ENCODE results near the gene PHF12.

PHF12 gene

DNA sequence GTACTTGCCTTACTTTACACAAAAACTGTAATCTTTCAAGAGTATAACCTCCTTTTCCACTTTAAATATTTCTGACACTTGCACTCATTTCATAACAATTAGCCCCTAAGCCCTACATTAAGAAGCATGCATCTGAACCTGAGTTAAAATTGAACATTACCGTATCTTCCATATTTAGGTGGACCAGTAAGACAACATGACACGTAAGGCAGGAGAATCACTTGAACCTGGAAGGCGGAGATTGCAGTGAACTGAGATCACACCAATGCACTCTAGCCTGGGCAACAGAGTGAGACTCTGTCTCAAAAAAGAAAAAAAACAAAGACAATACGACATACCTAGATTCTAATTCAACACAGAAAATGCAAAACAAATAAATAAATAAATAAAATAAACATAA, 7.0 kb downstream of the PHF12 start:
- no peak overlapping the region for H3K4me3 ChIP-seq (ENCODE audit: low read length)
- H3K27me3 ChIP-seq (ENCODE audit: control insufficient read depth, low read length), result no peaks in the 10 kb centered on the region
- TF ChIP-seq, protein P1, sequence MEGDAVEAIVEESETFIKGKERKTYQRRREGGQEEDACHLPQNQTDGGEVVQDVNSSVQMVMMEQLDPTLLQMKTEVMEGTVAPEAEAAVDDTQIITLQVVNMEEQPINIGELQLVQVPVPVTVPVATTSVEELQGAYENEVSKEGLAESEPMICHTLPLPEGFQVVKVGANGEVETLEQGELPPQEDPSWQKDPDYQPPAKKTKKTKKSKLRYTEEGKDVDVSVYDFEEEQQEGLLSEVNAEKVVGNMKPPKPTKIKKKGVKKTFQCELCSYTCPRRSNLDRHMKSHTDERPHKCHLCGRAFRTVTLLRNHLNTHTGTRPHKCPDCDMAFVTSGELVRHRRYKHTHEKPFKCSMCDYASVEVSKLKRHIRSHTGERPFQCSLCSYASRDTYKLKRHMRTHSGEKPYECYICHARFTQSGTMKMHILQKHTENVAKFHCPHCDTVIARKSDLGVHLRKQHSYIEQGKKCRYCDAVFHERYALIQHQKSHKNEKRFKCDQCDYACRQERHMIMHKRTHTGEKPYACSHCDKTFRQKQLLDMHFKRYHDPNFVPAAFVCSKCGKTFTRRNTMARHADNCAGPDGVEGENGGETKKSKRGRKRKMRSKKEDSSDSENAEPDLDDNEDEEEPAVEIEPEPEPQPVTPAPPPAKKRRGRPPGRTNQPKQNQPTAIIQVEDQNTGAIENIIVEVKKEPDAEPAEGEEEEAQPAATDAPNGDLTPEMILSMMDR (IDR thresholded peaks at IDR 0.05; ENCODE audit: low read depth, low read length, poor library complexity, severe bottlenecking), result no peak
- TF ChIP-seq EZH2phosphoT487 (IDR thresholded peaks at IDR 0.05; ENCODE audit: borderline replicate concordance, low read length), result no peak
- peaks cover 43% of the 10 kb centered on the region for H3K4me1 ChIP-seq (ENCODE audit: control insufficient read depth, low read length)
- H3K79me2 ChIP-seq (ENCODE audit: control insufficient read depth, low read length), result peaks cover 100% of the 10 kb centered on the region
- H3K27ac ChIP-seq (ENCODE audit: low read depth, low read length), result no peak overlapping the region
- peaks cover 91% of the 10 kb centered on the region for H3K36me3 ChIP-seq (ENCODE audit: control insufficient read depth, low read length)
- H3K9me2 ChIP-seq (replicated peaks; ENCODE audit: control insufficient read depth, low read length), result no peaks in the 10 kb centered on the region
- H3K9me3 ChIP-seq (ENCODE audit: control insufficient read depth, insufficient read depth, low read length), result no peaks in the 10 kb centered on the region
- no peak overlapping the region for H3K4me2 ChIP-seq (ENCODE audit: low read length)
- 0 out of 2 replicates have a peak, but pooled peaks cover 3% of the 10 kb centered on the region for H3F3A ChIP-seq (ENCODE audit: control insufficient read depth, insufficient read depth)
- H4K20me1 ChIP-seq (ENCODE audit: control insufficient read depth, insufficient read depth, low read depth, low read length), result peaks cover 27% of the 10 kb centered on the region

GRCh38 chr17:28942925-28943324, 8.4 kb downstream of the PHF12 start:
- Histone ChIP-seq H3K4me3 (ENCODE audit: low read length) (no peak overlapping the region), H3K4me2 (ENCODE audit: low read length) (no peak overlapping the region), H3K9me2 (replicated peaks; ENCODE audit: control insufficient read depth, low read length) (no peaks in the 10 kb centered on the region), H3K9me3 (ENCODE audit: control insufficient read depth, insufficient read depth, low read length) (no peaks in the 10 kb centered on the region), H4K20me1 (ENCODE audit: control insufficient read depth, insufficient read depth, low read depth, low read length) (peaks cover 16% of the 10 kb centered on the region; the same call in 1 of the 2 replicates), H3K27ac (ENCODE audit: low read depth, low read length) (no peak overlapping the region), H3F3A (ENCODE audit: control insufficient read depth, insufficient read depth) (0 out of 2 replicates have a peak, but pooled peaks cover 3% of the 10 kb centered on the region), H3K36me3 (ENCODE audit: control insufficient read depth, low read length) (peaks cover 88% of the 10 kb centered on the region), H3K79me2 (ENCODE audit: control insufficient read depth, low read length) (peaks cover 100% of the 10 kb centered on the region), H3K4me1 (ENCODE audit: control insufficient read depth, low read length) (peaks cover 32% of the 10 kb centered on the region), H3K27me3 (ENCODE audit: control insufficient read depth, low read length) (no peaks in the 10 kb centered on the region)
- TF ChIP-seq, protein P1 (IDR thresholded peaks at IDR 0.05; ENCODE audit: low read depth, low read length, poor library complexity, severe bottlenecking), result no peak
- no peak for TF ChIP-seq EZH2phosphoT487 (IDR thresholded peaks at IDR 0.05; ENCODE audit: borderline replicate concordance, low read length)

- Histone ChIP-seq H3K4me2 (ENCODE audit: low read length) (no peak overlapping the region), H3K9me3 (ENCODE audit: control insufficient read depth, insufficient read depth, low read length) (no peaks in the 10 kb centered on the region), H4K20me1 (ENCODE audit: control insufficient read depth, insufficient read depth, low read depth, low read length) (peaks cover 16% of the 10 kb centered on the region; the same call in 1 of the 2 replicates), H3K79me2 (ENCODE audit: control insufficient read depth, low read length) (peaks cover 100% of the 10 kb centered on the region), H3K4me1 (ENCODE audit: control insufficient read depth, low read length) (peaks cover 16% of the 10 kb centered on the region), H3K36me3 (ENCODE audit: control insufficient read depth, low read length) (peaks cover 83% of the 10 kb centered on the region), H3K4me3 (ENCODE audit: low read length) (no peak overlapping the region), H3K27ac (ENCODE audit: low read depth, low read length) (no peak overlapping the region), H3F3A (ENCODE audit: control insufficient read depth, insufficient read depth) (peaks cover 3% of the 10 kb centered on the region; the same call in 1 of the 2 replicates), H3K27me3 (ENCODE audit: control insufficient read depth, low read length) (no peaks in the 10 kb centered on the region), H3K9me2 (replicated peaks; ENCODE audit: control insufficient read depth, low read length) (no peaks in the 10 kb centered on the region)
- TF ChIP-seq, protein P1 (IDR thresholded peaks at IDR 0.05; ENCODE audit: low read depth, low read length, poor library complexity, severe bottlenecking), result no peak
- TF ChIP-seq EZH2phosphoT487 (IDR thresholded peaks at IDR 0.05; ENCODE audit: borderline replicate concordance, low read length), result no peak
Measured at GRCh38 chr17:28941251-28941650, 10.1 kb downstream of the PHF12 start.
